ENCODE data around the gene C11orf21.

The C11orf21 gene

GRCh38 chr11:2301631-2302305 is at the start of gene C11orf21, which contains the start of gene TSPAN32:
C11orf21 (minus strand) TSS chr11:2301918; CDS start chr11:2301808, 110 bp downstream.
TSPAN32 (plus strand) TSS chr11:2302013; CDS start chr11:2302150, 137 bp downstream.
- TF ChIP-seq CTCF (IDR thresholded peaks at IDR 0.05; ENCODE audit: borderline replicate concordance, insufficient read depth, low read depth, low read length): no peak
- no peak within 1 kb of the TSS for H3K4me3 ChIP-seq (ENCODE audit: low read depth, low read length)

GRCh38 chr11:2348986-2349385 is 47.3 kb upstream of the C11orf21 start:
- TF ChIP-seq CTCF (IDR thresholded peaks at IDR 0.05; ENCODE audit: borderline replicate concordance, insufficient read depth, low read depth, low read length): no peak
- no peak overlapping the region for H3K4me3 ChIP-seq (ENCODE audit: low read depth, low read length)

GRCh38 chr11:2347308-2347830 is 45.7 kb upstream of the C11orf21 start:
- no peak overlapping the region for H3K4me3 ChIP-seq (ENCODE audit: low read depth, low read length)
- TF ChIP-seq CTCF (IDR thresholded peaks at IDR 0.05; ENCODE audit: borderline replicate concordance, insufficient read depth, low read depth, low read length): no peak

GRCh38 chr11:2346586-2347307 is 45.0 kb upstream of the C11orf21 start:
- TF ChIP-seq CTCF (IDR thresholded peaks at IDR 0.05; ENCODE audit: borderline replicate concordance, insufficient read depth, low read depth, low read length): no peak
- H3K4me3 ChIP-seq (ENCODE audit: low read depth, low read length): no peak overlapping the region

GRCh38 chr11:2346014-2346413 is 44.3 kb upstream of the C11orf21 start:
- H3K4me3 ChIP-seq (ENCODE audit: low read depth, low read length): no peak overlapping the region
- TF ChIP-seq CTCF (IDR thresholded peaks at IDR 0.05; ENCODE audit: borderline replicate concordance, insufficient read depth, low read depth, low read length): no peak

GRCh38 chr11:2345050-2345449 is 43.3 kb upstream of the C11orf21 start:
- no peak for TF ChIP-seq CTCF (IDR thresholded peaks at IDR 0.05; ENCODE audit: borderline replicate concordance, insufficient read depth, low read depth, low read length)
- H3K4me3 ChIP-seq (ENCODE audit: low read depth, low read length): no peak overlapping the region

All from GM12875 (cell line).